NCI-H1930 (cell line): ENCODE measurements around the gene NRG2.

ENCODE experiments used
- DNase-seq, 2 experiments: peaks; one replicate each; lab custom pipeline; 2025; lab: John Stamatoyannopoulos, UW

Gene NRG2

GRCh38 chr5:140042643-140043507 is at the start of gene NRG2:
TSS of gene NRG2 (minus strand) at chr5:140043299.
- DNase-seq: peak; percentile 69 to 75

GRCh38 chr5:140090251-140090650 is 47.2 kb upstream of the NRG2 start:
- DNase-seq: no peak

GRCh38 chr5:140084541-140084940 is 41.4 kb upstream of the NRG2 start:
- DNase-seq: no peak

- no peak for DNase-seq
Observed at GRCh38 chr5:140083650-140084049, 40.6 kb upstream of the NRG2 start.

GRCh38 chr5:140083120-140083519 is 40.0 kb upstream of the NRG2 start:
- DNase-seq: no peak

- DNase-seq: no peak
Observed at GRCh38 chr5:140076788-140077187, 33.7 kb upstream of the NRG2 start.

GRCh38 chr5:140076142-140076541 is 33.0 kb upstream of the NRG2 start:
- DNase-seq: no peak

- no peak for DNase-seq
Observed at GRCh38 chr5:140075371-140075770, 32.3 kb upstream of the NRG2 start.

- no peak for DNase-seq
Observed at GRCh38 chr5:140073296-140073695, 30.2 kb upstream of the NRG2 start.

GRCh38 chr5:140072812-140073211 is 29.7 kb upstream of the NRG2 start:
- no peak for DNase-seq

GRCh38 chr5:140060816-140061215 is 17.7 kb upstream of the NRG2 start:
- no peak for DNase-seq

- no peak for DNase-seq
Observed at GRCh38 chr5:140058212-140058932, 15.3 kb upstream of the NRG2 start.

- DNase-seq: no peak
Observed at GRCh38 chr5:140056880-140057279, 13.8 kb upstream of the NRG2 start.

GRCh38 chr5:140055152-140055551 is 12.1 kb upstream of the NRG2 start:
- DNase-seq: no peak

- DNase-seq: no peak
Observed at GRCh38 chr5:140054086-140054689, 11.1 kb upstream of the NRG2 start.

GRCh38 chr5:140051950-140052349 is 8.9 kb upstream of the NRG2 start:
- no peak for DNase-seq

- DNase-seq: no peak
Observed at GRCh38 chr5:140049713-140050112, 6.6 kb upstream of the NRG2 start.

GRCh38 chr5:140049205-140049604 is 6.1 kb upstream of the NRG2 start:
- no peak for DNase-seq

GRCh38 chr5:140044041-140044440 is 942 bp upstream of the NRG2 start:
- no peak for DNase-seq

GRCh38 chr5:140043508-140043872 is 391 bp upstream of the NRG2 start:
- peak in 1 of 2 experiments; percentile 40 for DNase-seq

GRCh38 chr5:140042393-140042642 is 781 bp downstream of the NRG2 start:
- no peak for DNase-seq

- DNase-seq: peak in 1 of 2 experiments; percentile 2
Observed at GRCh38 chr5:140041492-140042392, 1.4 kb downstream of the NRG2 start.
